IPS-18a (cell line): ENCODE data around the gene ARHGAP36.

Experiments
- H3K27ac ChIP-seq: one replicate; pipeline ENCODE4 v1.5.1; 2013; ENCODE audit warnings: low read length
- H3K27me3 ChIP-seq: one replicate; pipeline ENCODE4 v1.6.1; 2013; ENCODE audit warnings: mild to moderate bottlenecking, low read length; ENCODE audit not compliant: control insufficient read depth, insufficient read depth
- H3K36me3 ChIP-seq: one replicate; pipeline ENCODE4 v1.6.1; 2013; ENCODE audit warnings: low read depth, low read length; ENCODE audit not compliant: control insufficient read depth
- H3K4me1 ChIP-seq: one replicate; pipeline ENCODE4 v1.6.1; 2013; ENCODE audit warnings: low read depth, low read length; ENCODE audit not compliant: control insufficient read depth
- H3K4me3 ChIP-seq: one replicate; pipeline ENCODE4 v1.5.1; 2013; ENCODE audit warnings: low read length
- H3K9ac ChIP-seq: one replicate; pipeline ENCODE4 v1.6.1; 2013; ENCODE audit warnings: mild to moderate bottlenecking, low read length, moderate library complexity
- H3K9me3 ChIP-seq: one replicate; pipeline ENCODE4 v1.6.1; 2013; ENCODE audit warnings: low read depth, low read length; ENCODE audit not compliant: control insufficient read depth

The ARHGAP36 gene

GRCh38 chrX:131073607-131074006 lies 15.5 kb downstream of the ARHGAP36 start:
- Histone ChIP-seq H3K4me3 (peak overlapping the region; percentile 42), H3K36me3 (no peaks in the 10 kb centered on the region), H3K27me3 (peaks cover 79% of the 10 kb centered on the region), H3K4me1 (no peaks in the 10 kb centered on the region), H3K9ac (no peak overlapping the region), H3K27ac (no peak overlapping the region), H3K9me3 (peaks cover 8% of the 10 kb centered on the region)

GRCh38 chrX:131081772-131082740 lies 23.9 kb downstream of the ARHGAP36 start:
- peak overlapping the region; percentile 49 for H3K4me3 ChIP-seq
- no peaks in the 10 kb centered on the region for H3K36me3 ChIP-seq
- H3K9me3 ChIP-seq = peaks cover 22% of the 10 kb centered on the region
- peaks cover 82% of the 10 kb centered on the region for H3K27me3 ChIP-seq
- H3K27ac ChIP-seq = no peak overlapping the region
- no peak overlapping the region for H3K9ac ChIP-seq
- H3K4me1 ChIP-seq = no peaks in the 10 kb centered on the region

- Histone ChIP-seq H3K4me3 (peak overlapping the region; percentile 49), H3K4me1 (no peaks in the 10 kb centered on the region), H3K9ac (no peak overlapping the region), H3K9me3 (peaks cover 28% of the 10 kb centered on the region), H3K27ac (no peak overlapping the region), H3K36me3 (no peaks in the 10 kb centered on the region), H3K27me3 (peaks cover 74% of the 10 kb centered on the region)
Observed at GRCh38 chrX:131083510-131084142, 25.5 kb downstream of the ARHGAP36 start.

GRCh38 chrX:131084145-131084544 lies 26.0 kb downstream of the ARHGAP36 start:
- H3K27me3 ChIP-seq = peaks cover 69% of the 10 kb centered on the region
- no peaks in the 10 kb centered on the region for H3K4me1 ChIP-seq
- H3K4me3 ChIP-seq = peak overlapping the region; percentile 49

GRCh38 chrX:131136776-131137175 lies 78.6 kb downstream of the ARHGAP36 start:
- no peaks in the 10 kb centered on the region for H3K36me3 ChIP-seq

More at GRCh38 chrX:131084145-131084544, 26.0 kb downstream of the ARHGAP36 start:
- no peak overlapping the region for H3K9ac ChIP-seq
- H3K9me3 ChIP-seq = peaks cover 29% of the 10 kb centered on the region
- no peak overlapping the region for H3K27ac ChIP-seq
- H3K36me3 ChIP-seq = no peaks in the 10 kb centered on the region

GRCh38 chrX:131139072-131139471 lies 80.9 kb downstream of the ARHGAP36 start:
- Histone ChIP-seq H3K27me3 (no peaks in the 10 kb centered on the region), H3K9ac (no peak overlapping the region), H3K36me3 (no peaks in the 10 kb centered on the region), H3K9me3 (peaks cover 25% of the 10 kb centered on the region), H3K4me3 (no peak overlapping the region), H3K27ac (no peak overlapping the region), H3K4me1 (no peaks in the 10 kb centered on the region)

More at GRCh38 chrX:131136776-131137175, 78.6 kb downstream of the ARHGAP36 start:
- Histone ChIP-seq H3K9ac (no peak overlapping the region), H3K27me3 (no peaks in the 10 kb centered on the region), H3K27ac (no peak overlapping the region), H3K9me3 (peaks cover 26% of the 10 kb centered on the region), H3K4me1 (no peaks in the 10 kb centered on the region), H3K4me3 (no peak overlapping the region)
